PC-3 (cell line): ENCODE data around the gene KPNA2. TPM values are rescaled to one million over a fixed set of nuclear protein-coding genes. Genes with fewer than 3 reads are reported as not detected.

ENCODE experiments used
- ATAC-seq: fragments of 200-7000 bp; cut with Tn5 transposase; 2 replicates; pipeline ENCODE4 v1.9.1; 2020; ENCODE audit warnings: mild to moderate bottlenecking, moderate library complexity
- BruUV-seq: library from RNA; stranded (reverse); fragments of 400-500 nt; replicated peaks from 2 replicates; lab custom pipeline; 2021; lab: Mats Ljungman, UMichigan
- CTCF ChIA-PET: fragments of 300-600 bp; sonication (Branson Sonifier 250); formaldehyde crosslinking; loops from one replicate; lab custom pipeline; 2022; ENCODE audit warnings: antibody characterized with exemption; lab: Charles Lee
- POLR2A ChIA-PET: fragments of 300-600 bp; sonication (Branson Sonifier 250); formaldehyde crosslinking; loops from one replicate; lab custom pipeline; 2022; ENCODE audit warnings: antibody characterized with exemption; ENCODE audit not compliant: unreplicated experiment; lab: Charles Lee
- DNase-seq: peaks from one replicate; pipeline ENCODE4 v3.0.0-alpha.2; 2015
- H2AFZ ChIP-seq: fragments of 300-600 bp; sonication (generic); 2 replicates; pipeline ENCODE4 v1.6.0; 2016; ENCODE audit warnings: antibody characterized with exemption, low read length
- H3F3A ChIP-seq: fragments of 300-600 bp; sonication (generic); one replicate; pipeline ENCODE4 v1.6.0; 2017; ENCODE audit warnings: antibody characterized with exemption, low read length, control low read depth, mild to moderate bottlenecking; ENCODE audit not compliant: unreplicated experiment
- H3K27ac ChIP-seq: fragments of 300-600 bp; sonication (generic); 2 replicates; pipeline ENCODE4 v1.5.1; 2016; ENCODE audit warnings: mild to moderate bottlenecking, low read length
- H3K27me3 ChIP-seq: fragments of 300-600 bp; sonication (generic); 2 replicates; pipeline ENCODE4 v1.6.1; 2016; ENCODE audit warnings: low read length, mixed read lengths
- H3K36me3 ChIP-seq: fragments of 300-600 bp; sonication (generic); 2 replicates; pipeline ENCODE4 v1.6.1; 2016; ENCODE audit warnings: low read depth, mixed run types, low read length, mixed read lengths
- H3K4me1 ChIP-seq: fragments of 300-600 bp; sonication (generic); 2 replicates; pipeline ENCODE4 v1.5.1; 2016; ENCODE audit warnings: low read length; ENCODE audit not compliant: insufficient read depth
- H3K4me2 ChIP-seq: fragments of 300-600 bp; sonication (generic); 2 replicates; pipeline ENCODE4 v1.6.0; 2016; ENCODE audit warnings: low read length
- H3K4me3 ChIP-seq: fragments of 300-600 bp; sonication (generic); 2 replicates; pipeline ENCODE4 v1.5.1; 2016; ENCODE audit warnings: mild to moderate bottlenecking, low read length, mixed read lengths
- H3K79me2 ChIP-seq: fragments of 300-600 bp; sonication (generic); 2 replicates; pipeline ENCODE4 v1.6.1; 2017; ENCODE audit warnings: low read length, mixed read lengths
- H3K9ac ChIP-seq: fragments of 300-600 bp; sonication (generic); 2 replicates; pipeline ENCODE4 v1.6.0; 2016; ENCODE audit warnings: mild to moderate bottlenecking, low read length
- H3K9me2 ChIP-seq: fragments of 300-600 bp; sonication (generic); replicated peaks from 2 replicates; pipeline ENCODE4 v1.6.1; 2016; ENCODE audit warnings: mixed run types, low read length, mixed read lengths
- H3K9me3 ChIP-seq: fragments of 300-600 bp; sonication (generic); 2 replicates; pipeline ENCODE4 v1.6.1; 2016; ENCODE audit warnings: low read length, mixed read lengths
- H4K20me1 ChIP-seq: fragments of 300-600 bp; sonication (generic); 2 replicates; pipeline ENCODE4 v1.6.1; 2016; ENCODE audit warnings: low read length, mixed read lengths
- CTCF ChIP-seq: fragments of 300-600 bp; sonication (generic); conservative IDR thresholded peaks from 2 replicates; pipeline ENCODE4 v1.5.1; 2017; ENCODE audit warnings: antibody characterized with exemption, low read depth, mild to moderate bottlenecking, low read length
- EZH2 ChIP-seq: fragments of 300-600 bp; sonication (generic); IDR thresholded peaks from one replicate; pipeline ENCODE4 v1.6.1; 2017; ENCODE audit warnings: antibody characterized with exemption, mild to moderate bottlenecking, low read length; ENCODE audit not compliant: unreplicated experiment
- EZH2phosphoT487 ChIP-seq: fragments of 300-600 bp; sonication (generic); IDR thresholded peaks from 2 replicates; pipeline ENCODE4 v1.6.1; 2018; ENCODE audit warnings: mild to moderate bottlenecking, antibody characterized with exemption, low read length, borderline replicate concordance
- intact Hi-C: fragments of 100-400 bp; cut with micrococcal nuclease; formaldehyde crosslinking; loops from 2 replicates; pipeline ENCODE4 v1.9.0; 2023
- total RNA-seq: library from RNA; depleted of rRNA; stranded (reverse); fragments of >200 nt; gene quantifications from 2 replicates; pipeline ENCODE4 v1.2.3, GENCODE V29; 2014

The KPNA2 gene
- total RNA-seq, 1 experiment from 2014 or later, result 288 TPM

- ChIA-PET POLR2A (no interaction called here), CTCF (no interaction called here)
- no TSS peak for BruUV-seq
- Histone ChIP-seq H3F3A (no peaks in the 10 kb centered on the region), H3K27ac (no peak overlapping the region), H3K4me1 (no peaks in the 10 kb centered on the region), H3K4me2 (no peak overlapping the region), H3K9me3 (no peaks in the 10 kb centered on the region), H3K36me3 (no peaks in the 10 kb centered on the region), H3K9ac (no peak overlapping the region), H3K27me3 (no peaks in the 10 kb centered on the region), H3K4me3 (no peak overlapping the region), H3K79me2 (no peaks in the 10 kb centered on the region), H3K9me2 (no peaks in the 10 kb centered on the region), H2AFZ (no peak overlapping the region), H4K20me1 (no peaks in the 10 kb centered on the region)
- no peak for ATAC-seq
- intact Hi-C loops, result no loop called here
- TF ChIP-seq CTCF, result no peak
- TF ChIP-seq EZH2phosphoT487, result no peak
- no peak for TF ChIP-seq EZH2
- no peak for DNase-seq
These were observed 59.0 kb downstream of the KPNA2 start for GRCh38 chr17:68094481-68095078.

GRCh38 chr17:68095205-68095811 is 59.8 kb downstream of the KPNA2 start:
- POLR2A ChIA-PET, result no interaction called here
- no TSS peak for BruUV-seq
- Histone ChIP-seq H3K9me3 (no peaks in the 10 kb centered on the region), H3K4me3 (no peak overlapping the region), H3K9me2 (no peaks in the 10 kb centered on the region), H2AFZ (no peak overlapping the region), H3K79me2 (no peaks in the 10 kb centered on the region), H3K36me3 (no peaks in the 10 kb centered on the region), H3K9ac (no peak overlapping the region), H3K27ac (no peak overlapping the region), H3K27me3 (no peaks in the 10 kb centered on the region), H4K20me1 (no peaks in the 10 kb centered on the region), H3F3A (no peaks in the 10 kb centered on the region), H3K4me1 (no peaks in the 10 kb centered on the region), H3K4me2 (no peak overlapping the region)
- intact Hi-C loops, result no loop called here
- DNase-seq (no peak), ATAC-seq (no peak)
- TF ChIP-seq CTCF (no peak), EZH2 (no peak), EZH2phosphoT487 (no peak)
- CTCF ChIA-PET, result no interaction called here

DNA sequence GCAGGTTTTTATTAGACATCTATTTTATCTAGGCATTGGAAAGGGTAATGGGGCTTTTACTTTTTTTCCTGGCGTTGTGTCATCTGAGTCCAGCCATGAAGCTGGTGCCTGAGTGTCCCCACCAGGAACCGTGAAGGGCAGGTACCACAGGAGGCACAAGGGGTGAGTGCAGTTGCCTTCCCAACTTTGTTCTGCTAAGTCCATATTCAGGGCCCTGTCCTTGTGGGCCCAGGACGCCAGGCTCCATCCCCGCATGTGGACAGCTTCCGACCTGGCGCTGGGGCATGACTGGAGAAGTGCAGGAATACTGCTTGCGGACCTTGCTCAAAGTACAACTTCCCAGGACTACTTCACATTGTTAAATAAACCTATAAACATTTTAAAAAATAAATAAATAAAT is 60.6 kb downstream of the KPNA2 start:
- CTCF ChIA-PET, result no interaction called here
- Histone ChIP-seq H3K9me2 (no peaks in the 10 kb centered on the region), H3F3A (no peaks in the 10 kb centered on the region), H2AFZ (no peak overlapping the region), H3K4me3 (no peak overlapping the region), H3K4me2 (no peak overlapping the region), H3K27ac (no peak overlapping the region), H3K9ac (no peak overlapping the region), H4K20me1 (no peaks in the 10 kb centered on the region), H3K36me3 (no peaks in the 10 kb centered on the region), H3K4me1 (peaks cover 2% of the 10 kb centered on the region; the same call in 1 of the 2 replicates), H3K27me3 (no peaks in the 10 kb centered on the region), H3K79me2 (no peaks in the 10 kb centered on the region), H3K9me3 (no peaks in the 10 kb centered on the region)
- ATAC-seq (no peak), DNase-seq (no peak)
- intact Hi-C loops, result no loop called here
- no peak for TF ChIP-seq EZH2
- no peak for TF ChIP-seq CTCF
- no peak for TF ChIP-seq EZH2phosphoT487
- BruUV-seq, result no TSS peak
- POLR2A ChIA-PET, result no interaction called here
